Trophoblast cell (in vitro differentiated cells and primary cell): ENCODE results near the gene DPYD.

Experiments
- DNase-seq, 2 donors: peaks; one replicate each; pipeline ENCODE4 v3.0.0-alpha.2; 2016
- H2AFZ ChIP-seq: 2 replicates; pipeline ENCODE4 v1.6.1; 2013; ENCODE audit warnings: low read length, moderate library complexity, mild to moderate bottlenecking; ENCODE audit not compliant: insufficient read depth, poor library complexity
- H2AK5ac ChIP-seq: 2 replicates; pipeline ENCODE4 v1.6.1; 2013; ENCODE audit warnings: mild to moderate bottlenecking, low read length
- H2BK120ac ChIP-seq: 2 replicates; pipeline ENCODE4 v1.6.1; 2013; ENCODE audit warnings: low read length, mild to moderate bottlenecking, moderate library complexity; ENCODE audit not compliant: insufficient read depth, poor library complexity
- H2BK12ac ChIP-seq: 2 replicates; pipeline ENCODE4 v1.6.1; 2013; ENCODE audit warnings: mild to moderate bottlenecking, low read length, moderate library complexity
- H2BK5ac ChIP-seq: 2 replicates; pipeline ENCODE4 v1.6.1; 2013; ENCODE audit warnings: low read length, low read depth, moderate library complexity, mild to moderate bottlenecking; ENCODE audit not compliant: poor library complexity
- H3K14ac ChIP-seq: 2 replicates; pipeline ENCODE4 v1.6.1; 2013; ENCODE audit warnings: mild to moderate bottlenecking, low read length
- H3K18ac ChIP-seq: 2 replicates; pipeline ENCODE4 v1.6.1; 2013; ENCODE audit warnings: mild to moderate bottlenecking, low read length
- H3K23ac ChIP-seq: 2 replicates; pipeline ENCODE4 v1.6.1; 2013; ENCODE audit warnings: low read length
- H3K27ac ChIP-seq: 2 replicates; pipeline ENCODE4 v1.5.1; 2013; ENCODE audit warnings: low read depth, mild to moderate bottlenecking, inconsistent platforms, low read length, moderate library complexity
- H3K27me3 ChIP-seq: 2 replicates; pipeline ENCODE4 v1.6.1; 2013; ENCODE audit warnings: inconsistent platforms, mild to moderate bottlenecking, low read length, moderate library complexity; ENCODE audit not compliant: insufficient read depth
- H3K36me3 ChIP-seq, 2 experiments: 1 replicate in 1 of 2; 2 replicates in 1 of 2; pipeline ENCODE4 v1.6.1; 2013; ENCODE audit warnings: low read length in 2 of 2, mild to moderate bottlenecking in 2 of 2, moderate library complexity in 1 of 2; ENCODE audit not compliant: insufficient read depth in 2 of 2, control insufficient read depth in 1 of 2
- H3K4ac ChIP-seq: 2 replicates; pipeline ENCODE4 v1.6.1; 2013; ENCODE audit warnings: low read depth, mild to moderate bottlenecking, low read length, moderate library complexity
- H3K4me1 ChIP-seq, 2 experiments: 1 replicate in 1 of 2; 2 replicates in 1 of 2; pipeline ENCODE4 v1.6.1; 2013; ENCODE audit warnings: low read length in 2 of 2, mild to moderate bottlenecking in 2 of 2, moderate library complexity in 1 of 2; ENCODE audit not compliant: insufficient read depth in 2 of 2, control insufficient read depth in 1 of 2
- H3K4me2 ChIP-seq: 2 replicates; pipeline ENCODE4 v1.6.1; 2013; ENCODE audit warnings: inconsistent platforms, mild to moderate bottlenecking, low read length, moderate library complexity
- H3K4me3 ChIP-seq: 2 replicates; pipeline ENCODE4 v1.5.1; 2013; ENCODE audit warnings: mild to moderate bottlenecking, low read depth, low read length, inconsistent platforms
- H3K79me1 ChIP-seq: one replicate; pipeline ENCODE4 v1.6.1; 2013; ENCODE audit warnings: low read length
- H3K79me2 ChIP-seq: 2 replicates; pipeline ENCODE4 v1.6.1; 2013; ENCODE audit warnings: low read length, mild to moderate bottlenecking; ENCODE audit not compliant: control insufficient read depth, insufficient read depth, poor library complexity
- H3K9ac ChIP-seq: 2 replicates; pipeline ENCODE4 v1.6.1; 2013; ENCODE audit warnings: mild to moderate bottlenecking, low read length
- H3K9me3 ChIP-seq: 2 replicates; pipeline ENCODE4 v1.6.1; 2013; ENCODE audit warnings: low read depth, mild to moderate bottlenecking, control low read depth, inconsistent platforms, low read length; ENCODE audit not compliant: insufficient read depth
- H4K12ac ChIP-seq: 2 replicates; pipeline ENCODE4 v1.6.1; 2013; ENCODE audit warnings: low read depth, mild to moderate bottlenecking, low read length, moderate library complexity
- H4K8ac ChIP-seq: 2 replicates; pipeline ENCODE4 v1.6.1; 2013; ENCODE audit warnings: low read depth, mild to moderate bottlenecking, low read length, moderate library complexity
- H4K91ac ChIP-seq: one replicate; pipeline ENCODE4 v1.6.1; 2013; ENCODE audit warnings: low read depth, mild to moderate bottlenecking, low read length, moderate library complexity
- WGBS: extraction: QIAGEN DNeasy Blood & Tissue Kit; methylation state at CpG from one replicate; pipeline ENCODE4 v1.1.7; 2013; ENCODE audit warnings: missing lambda C conversion rate; ENCODE audit not compliant: insufficient read length, insufficient coverage; ENCODE audit errors: extremely low coverage; 5-methylcytosine and 5-hydroxymethylcytosine counted together

The DPYD gene

GRCh38 chr1:97841338-97841737 is 79.5 kb downstream of the DPYD start:
- H3K79me1 ChIP-seq: no peaks in the 10 kb centered on the region
- WGBS: no CpG with 5 or more reads among the region's 1 CpG

GRCh38 chr1:97837161-97837560 is 83.7 kb downstream of the DPYD start:
- no peak overlapping the region for H3K4ac ChIP-seq

More at GRCh38 chr1:97841338-97841737, 79.5 kb downstream of the DPYD start:
- no peak overlapping the region for H2BK5ac ChIP-seq
- no peak overlapping the region for H3K9ac ChIP-seq
- no peak overlapping the region for H2AFZ ChIP-seq
- no peak overlapping the region for H2AK5ac ChIP-seq
- no peak overlapping the region for H3K14ac ChIP-seq
- H3K79me2 ChIP-seq: no peaks in the 10 kb centered on the region
- no peak overlapping the region for H3K4ac ChIP-seq
- no peak overlapping the region for H2BK12ac ChIP-seq
- no peaks in the 10 kb centered on the region for H3K27me3 ChIP-seq
- no peak overlapping the region for H4K91ac ChIP-seq
- no peak overlapping the region for H3K23ac ChIP-seq
- H3K18ac ChIP-seq: no peak overlapping the region
- H3K36me3 ChIP-seq: no peaks in the 10 kb centered on the region
- no peak overlapping the region for H3K4me2 ChIP-seq
- no peaks in the 10 kb centered on the region for H3K4me1 ChIP-seq
- no peak overlapping the region for H2BK120ac ChIP-seq
- no peak for DNase-seq
- H3K9me3 ChIP-seq: peaks cover 15% of the 10 kb centered on the region
- no peak overlapping the region for H3K4me3 ChIP-seq
- no peak overlapping the region for H4K8ac ChIP-seq
- no peak overlapping the region for H3K27ac ChIP-seq
- H4K12ac ChIP-seq: no peak overlapping the region

GRCh38 chr1:97834899-97835298 is 85.9 kb downstream of the DPYD start:
- Histone ChIP-seq H3K23ac (no peak overlapping the region), H4K12ac (no peak overlapping the region), H3K14ac (no peak overlapping the region)

More at GRCh38 chr1:97837161-97837560, 83.7 kb downstream of the DPYD start:
- WGBS: no CpG with 5 or more reads among the region's 1 CpG
- Histone ChIP-seq H4K91ac (no peak overlapping the region), H3K9ac (no peak overlapping the region), H2AFZ (no peak overlapping the region), H3K27ac (no peak overlapping the region), H3K14ac (no peak overlapping the region), H3K79me2 (no peaks in the 10 kb centered on the region), H4K8ac (no peak overlapping the region), H2BK5ac (no peak overlapping the region), H4K12ac (no peak overlapping the region), H3K4me1 (no peaks in the 10 kb centered on the region), H2BK120ac (no peak overlapping the region), H3K4me3 (no peak overlapping the region), H2AK5ac (no peak overlapping the region), H3K79me1 (no peaks in the 10 kb centered on the region), H3K18ac (no peak overlapping the region), H3K23ac (no peak overlapping the region), H2BK12ac (no peak overlapping the region), H3K36me3 (no peaks in the 10 kb centered on the region), H3K4me2 (no peak overlapping the region), H3K9me3 (no peaks in the 10 kb centered on the region), H3K27me3 (no peaks in the 10 kb centered on the region)
- no peak for DNase-seq

GRCh38 chr1:97833881-97834280 is 87.0 kb downstream of the DPYD start:
- H3K36me3 ChIP-seq: no peaks in the 10 kb centered on the region
- H4K8ac ChIP-seq: no peak overlapping the region
- H3K9me3 ChIP-seq: no peaks in the 10 kb centered on the region
- H3K9ac ChIP-seq: no peak overlapping the region
- no peaks in the 10 kb centered on the region for H3K4me1 ChIP-seq
- H2BK12ac ChIP-seq: no peak overlapping the region
- no peak for DNase-seq
- no peak overlapping the region for H3K14ac ChIP-seq
- no CpG with 5 or more reads among the region's 2 CpGs for WGBS
- no peaks in the 10 kb centered on the region for H3K79me2 ChIP-seq
- H2BK5ac ChIP-seq: no peak overlapping the region
- H3K18ac ChIP-seq: no peak overlapping the region
- no peak overlapping the region for H3K4me2 ChIP-seq
- no peaks in the 10 kb centered on the region for H3K79me1 ChIP-seq
- H2BK120ac ChIP-seq: no peak overlapping the region
- no peak overlapping the region for H3K23ac ChIP-seq
- H4K91ac ChIP-seq: no peak overlapping the region
- no peaks in the 10 kb centered on the region for H3K27me3 ChIP-seq
- no peak overlapping the region for H3K4me3 ChIP-seq
- H2AK5ac ChIP-seq: no peak overlapping the region
- no peak overlapping the region for H4K12ac ChIP-seq
- H3K27ac ChIP-seq: no peak overlapping the region
- H3K4ac ChIP-seq: no peak overlapping the region
- H2AFZ ChIP-seq: no peak overlapping the region

More at GRCh38 chr1:97834899-97835298, 85.9 kb downstream of the DPYD start:
- Histone ChIP-seq H3K4me1 (no peaks in the 10 kb centered on the region), H2AK5ac (no peak overlapping the region), H3K27me3 (no peaks in the 10 kb centered on the region), H2BK12ac (no peak overlapping the region), H2BK120ac (no peak overlapping the region), H3K79me1 (no peaks in the 10 kb centered on the region), H3K36me3 (no peaks in the 10 kb centered on the region), H3K9me3 (no peaks in the 10 kb centered on the region), H3K27ac (no peak overlapping the region), H4K8ac (no peak overlapping the region), H4K91ac (no peak overlapping the region), H3K9ac (no peak overlapping the region), H3K4me3 (no peak overlapping the region), H3K79me2 (no peaks in the 10 kb centered on the region), H2BK5ac (no peak overlapping the region), H3K4me2 (no peak overlapping the region), H2AFZ (no peak overlapping the region), H3K4ac (no peak overlapping the region), H3K18ac (no peak overlapping the region)
- DNase-seq: no peak
